ENCODE results near the gene HEXB.
A peak's percentile ranks its signal among the peaks of the same experiment; 100 is the strongest.

HEXB gene

GRCh38 chr5:74766849-74767578 is 82.0 kb downstream of the HEXB start, which contains the start of the genes GFM2 and NSA2 (continued):
- TF ChIP-seq ZNF654 (tag by site-specific recombination; IDR thresholded peaks at IDR 0.05; ENCODE audit: low read depth) (peak; percentile 11; the same call in 1 of the 2 replicates), ZNF202 (tag by site-specific recombination; IDR thresholded peaks at IDR 0.05; ENCODE audit: borderline replicate concordance) (no peak), ZNF639 (tag by site-specific recombination; IDR thresholded peaks at IDR 0.05) (peak; percentile 97), HOXA7 (CRISPR knock-in tag; IDR thresholded peaks at IDR 0.05; ENCODE audit: borderline replicate concordance) (no peak), ZNF138 (tag by site-specific recombination; IDR thresholded peaks at IDR 0.05; ENCODE audit: borderline replicate concordance) (no peak), ZNF292 (tag by site-specific recombination; IDR thresholded peaks at IDR 0.05; ENCODE audit: borderline replicate concordance, low read depth) (no peak), BCL11A (tag by site-specific recombination; IDR thresholded peaks at IDR 0.05; ENCODE audit: low read depth) (no peak), REST (tag by site-specific recombination; IDR thresholded peaks at IDR 0.05) (peak; percentile 51; the same call in 1 of the 2 replicates), ZNF26 (tag by site-specific recombination; IDR thresholded peaks at IDR 0.05) (no peak), ZNF16 (tag by site-specific recombination; IDR thresholded peaks at IDR 0.05; ENCODE audit: low read depth) (no peak), ZNF2 (tag by site-specific recombination; IDR thresholded peaks at IDR 0.05) (peak; percentile 93), KLF10 (tag by site-specific recombination; IDR thresholded peaks at IDR 0.05) (peak; percentile 92), PRDM2 (tag by site-specific recombination; IDR thresholded peaks at IDR 0.05; ENCODE audit: borderline replicate concordance) (no peak; the same call in 1 of the 2 replicates), ZBTB44 (tag by site-specific recombination; IDR thresholded peaks at IDR 0.05) (peak; percentile 64), ZNF148 (tag by site-specific recombination; IDR thresholded peaks at IDR 0.05; ENCODE audit: borderline replicate concordance) (no peak), GLIS2 (tag by site-specific recombination; IDR thresholded peaks at IDR 0.05) (peak; percentile 27; the same call in 1 of the 2 replicates), ZNF560 (tag by site-specific recombination; IDR thresholded peaks at IDR 0.05; ENCODE audit: borderline replicate concordance) (no peak), ZSCAN23 (tag by site-specific recombination; IDR thresholded peaks at IDR 0.05) (peak; percentile 94; the same call in 1 of the 2 replicates), ZNF211 (tag by site-specific recombination; IDR thresholded peaks at IDR 0.05; ENCODE audit: low read depth) (no peak), SP7 (tag by site-specific recombination; IDR thresholded peaks at IDR 0.05) (peak; percentile 92), ZEB2 (tag by site-specific recombination; IDR thresholded peaks at IDR 0.05) (peak; percentile 75; the same call in 1 of the 2 replicates), ZNF792 (tag by site-specific recombination; IDR thresholded peaks at IDR 0.05) (no peak)
